Peyer's patch (tissue), 4 donors: ENCODE data around the gene CDH3.

Experiments used
- POLR2A ChIP-seq, 2 donors: fragments of 450-650 bp; IDR thresholded peaks; one replicate each; pipeline ENCODE4 v1.5.1; 2017; ENCODE audit warnings: antibody characterized with exemption in 2 of 2, mild to moderate bottlenecking in 2 of 2, moderate library complexity in 2 of 2
- TF ChIP-seq, protein P1 (sequence below), 6 experiments: fragments of 450-650 bp in 4 of 6; fragments of 200-600 bp in 2 of 6; sonication (generic) in 1 of 6; IDR thresholded peaks; one replicate each; pipeline ENCODE4 v1.5.1; 2017 to 2019; ENCODE audit warnings: antibody characterized with exemption in 6 of 6, mild to moderate bottlenecking in 3 of 6, moderate library complexity in 1 of 6

DNA sequence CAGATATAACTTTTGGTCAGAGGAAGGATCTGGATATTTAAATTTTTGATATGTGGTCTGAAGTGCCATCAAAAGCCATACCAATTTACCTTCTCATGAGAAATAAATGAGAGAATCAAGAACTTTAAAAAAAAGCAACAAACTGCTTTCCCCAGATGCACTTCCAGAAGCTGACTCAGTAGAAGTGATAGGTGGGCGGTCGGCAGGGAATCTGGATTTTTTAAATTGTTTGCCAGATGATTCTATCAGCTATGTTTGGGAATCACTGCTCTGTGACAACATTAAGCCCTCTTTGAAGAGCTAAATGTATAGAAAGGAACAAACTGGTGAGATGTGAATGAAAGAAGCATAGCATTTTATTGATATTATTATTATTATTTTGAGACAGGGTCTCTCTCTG is 19.2 kb downstream of the CDH3 start:
- TF ChIP-seq, protein P1, sequence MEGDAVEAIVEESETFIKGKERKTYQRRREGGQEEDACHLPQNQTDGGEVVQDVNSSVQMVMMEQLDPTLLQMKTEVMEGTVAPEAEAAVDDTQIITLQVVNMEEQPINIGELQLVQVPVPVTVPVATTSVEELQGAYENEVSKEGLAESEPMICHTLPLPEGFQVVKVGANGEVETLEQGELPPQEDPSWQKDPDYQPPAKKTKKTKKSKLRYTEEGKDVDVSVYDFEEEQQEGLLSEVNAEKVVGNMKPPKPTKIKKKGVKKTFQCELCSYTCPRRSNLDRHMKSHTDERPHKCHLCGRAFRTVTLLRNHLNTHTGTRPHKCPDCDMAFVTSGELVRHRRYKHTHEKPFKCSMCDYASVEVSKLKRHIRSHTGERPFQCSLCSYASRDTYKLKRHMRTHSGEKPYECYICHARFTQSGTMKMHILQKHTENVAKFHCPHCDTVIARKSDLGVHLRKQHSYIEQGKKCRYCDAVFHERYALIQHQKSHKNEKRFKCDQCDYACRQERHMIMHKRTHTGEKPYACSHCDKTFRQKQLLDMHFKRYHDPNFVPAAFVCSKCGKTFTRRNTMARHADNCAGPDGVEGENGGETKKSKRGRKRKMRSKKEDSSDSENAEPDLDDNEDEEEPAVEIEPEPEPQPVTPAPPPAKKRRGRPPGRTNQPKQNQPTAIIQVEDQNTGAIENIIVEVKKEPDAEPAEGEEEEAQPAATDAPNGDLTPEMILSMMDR (IDR thresholded peaks at IDR 0.05) = no peak
- no peak for TF ChIP-seq POLR2A (IDR thresholded peaks at IDR 0.05)
